Gastroesophageal sphincter (tissue), 3 donors: ENCODE measurements around the gene CPN2.

Experiments used
- CTCF ChIP-seq, 4 experiments: fragments of 200-600 bp in 2 of 4; fragments of 450-650 bp in 2 of 4; sonication (generic) in 1 of 4; IDR thresholded peaks; one replicate each; pipeline ENCODE4 v1.5.1; 2017 to 2019; ENCODE audit warnings: antibody characterized with exemption in 4 of 4, mild to moderate bottlenecking in 2 of 4, moderate library complexity in 2 of 4
- POLR2AphosphoS5 ChIP-seq: sonication (generic); formaldehyde crosslinking; IDR thresholded peaks from one replicate; pipeline ENCODE4 v1.6.1; 2017; ENCODE audit warnings: antibody characterized with exemption

DNA sequence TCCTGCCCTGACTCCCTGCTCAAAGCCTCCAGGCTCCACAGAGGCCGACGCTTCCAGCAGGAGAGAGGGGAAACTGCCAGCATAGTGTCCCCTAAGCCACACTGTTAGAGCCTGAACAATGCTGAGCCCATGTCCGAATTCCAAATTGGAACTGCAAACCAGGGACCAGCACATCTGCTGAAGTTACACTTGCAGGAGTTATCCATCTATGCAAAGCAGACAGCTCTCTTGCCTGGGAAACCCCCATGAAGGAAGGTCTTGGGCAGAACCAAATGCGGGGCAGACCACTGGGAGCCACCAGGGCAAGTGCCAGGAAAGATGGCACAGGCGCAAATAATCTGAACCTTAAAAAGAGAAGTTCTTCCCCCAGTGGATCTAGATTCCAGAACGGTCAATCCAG, 17.8 kb upstream of the CPN2 start:
- TF ChIP-seq POLR2AphosphoS5 (no peak), CTCF (IDR thresholded peaks at IDR 0.05) (no peak)
